Measurements from ENCODE around the gene ATP6V1A.
"Not testable (repeated sequence)": the region's sequence is repeated elsewhere in the genome, so short reads cannot be mapped to it uniquely, and the experiment has no call there.

ATP6V1A gene

DNA sequence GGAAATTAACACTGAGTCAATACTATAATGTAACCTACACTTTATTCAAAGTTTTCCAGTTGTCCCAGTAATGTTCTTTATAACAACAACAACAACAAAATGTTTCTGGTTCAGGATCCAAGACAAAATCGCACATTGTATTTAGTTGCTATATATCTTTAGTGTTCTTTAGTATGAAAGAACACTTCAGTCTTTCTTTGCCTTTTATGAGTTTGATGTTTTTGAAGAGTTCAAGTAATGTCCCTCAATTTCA, 84.2 kb downstream of the ATP6V1A start:
- DNase-seq (ENCODE audit: insufficient read length, low spot score) (no peak), FAIRE-seq (no peak)
- no peak for TF ChIP-seq PAX5 (IDR thresholded peaks at IDR 0.05; ENCODE audit: insufficient read depth, low read length, severe bottlenecking)

DNA sequence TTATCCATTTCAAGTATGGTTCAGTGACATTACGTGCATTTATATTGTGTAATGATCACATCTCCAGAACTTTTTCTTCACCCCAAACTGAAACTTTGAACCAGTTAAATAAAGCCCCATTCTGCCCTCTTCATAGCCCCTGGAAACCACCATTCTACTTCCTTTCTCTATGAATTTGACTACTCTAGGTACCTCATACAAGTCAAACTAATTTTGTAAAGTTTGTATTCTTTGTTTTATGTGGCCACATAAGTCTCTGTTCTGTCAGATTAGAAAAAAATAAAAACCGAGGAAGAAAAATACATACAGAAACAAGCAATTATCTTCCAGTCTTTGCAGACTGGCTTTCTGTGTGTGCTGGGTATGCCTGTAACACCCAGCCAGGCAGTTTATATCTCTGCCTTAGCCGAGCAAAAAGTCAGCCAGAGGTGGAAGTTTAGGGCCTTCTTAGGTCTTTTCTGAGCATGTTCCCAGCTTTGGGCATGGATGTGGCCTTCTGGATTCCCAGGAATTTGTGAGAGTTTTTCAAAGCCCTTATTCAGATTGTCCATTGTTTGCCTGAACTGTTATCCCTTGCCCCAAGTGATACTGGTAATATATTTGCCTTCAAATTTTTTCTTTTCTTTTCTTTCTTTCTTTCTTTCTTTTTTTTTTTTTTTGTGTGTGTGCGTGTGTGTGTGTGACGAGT, 85.8 kb downstream of the ATP6V1A start:
- FAIRE-seq (peak; percentile 47), DNase-seq (ENCODE audit: insufficient read length, low spot score) (no peak)
- no peak for TF ChIP-seq POLR2AphosphoS5 (IDR thresholded peaks at IDR 0.05; ENCODE audit: low read depth, low read length)
- TF ChIP-seq TAF1 (IDR thresholded peaks at IDR 0.05; ENCODE audit: low read depth, low read length), result no peak
- peak; percentile 52 for TF ChIP-seq SPI1 (IDR thresholded peaks at IDR 0.05; ENCODE audit: low read depth, low read length)

GRCh38 chr3:113834983-113835382, 88.1 kb downstream of the ATP6V1A start:
- FAIRE-seq (no peak), DNase-seq (ENCODE audit: insufficient read length, low spot score) (no peak)
- TF ChIP-seq POLR2AphosphoS5 (IDR thresholded peaks at IDR 0.05; ENCODE audit: low read depth, low read length), result no peak
- no peak for TF ChIP-seq TAF1 (IDR thresholded peaks at IDR 0.05; ENCODE audit: low read depth, low read length)
- no peak for TF ChIP-seq PAX5 (IDR thresholded peaks at IDR 0.05; ENCODE audit: insufficient read depth, low read length, severe bottlenecking)
- TF ChIP-seq POU2F2 (IDR thresholded peaks at IDR 0.05; ENCODE audit: low read depth, low read length), result no peak
- no peak for TF ChIP-seq POLR2A (IDR thresholded peaks at IDR 0.05; ENCODE audit: low read depth, low read length)
- TF ChIP-seq SPI1 (IDR thresholded peaks at IDR 0.05; ENCODE audit: low read depth, low read length), result no peak

DNA sequence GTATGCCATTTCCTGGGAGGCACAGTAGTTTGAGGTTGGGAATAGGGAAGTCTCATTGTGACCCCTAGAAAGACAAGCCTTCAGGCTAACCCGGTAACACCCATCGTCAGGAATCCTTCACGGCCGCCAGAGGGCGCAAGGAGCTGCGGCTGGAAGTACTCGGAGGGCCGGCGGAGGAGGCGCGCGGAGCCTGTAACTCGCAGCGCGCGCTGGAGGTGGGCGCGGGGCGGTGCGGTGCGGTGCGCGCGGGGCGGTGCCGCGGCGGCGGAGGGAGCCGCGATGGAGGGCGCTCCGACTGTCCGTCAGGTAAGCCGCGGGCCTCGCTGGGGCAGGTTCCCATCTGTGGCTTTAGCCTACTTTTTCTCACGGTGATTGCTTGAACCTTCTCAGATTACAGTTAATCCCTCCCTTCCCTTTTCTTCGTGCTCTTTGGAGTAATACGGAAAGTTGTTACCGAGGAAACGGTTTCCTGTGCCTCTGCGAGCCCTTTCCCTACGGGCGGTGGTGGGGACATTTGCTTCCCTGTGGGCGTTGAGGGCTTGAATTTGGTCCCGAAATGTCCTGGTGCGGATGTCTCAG, 91.9 kb downstream of the ATP6V1A start, which contains the start of gene GRAMD1C:
Gene GRAMD1C (plus strand): TSS at position 158 of the 579 bp plus-strand sequence. CDS start 122 bp downstream, at position 280.
- DNase-seq (ENCODE audit: insufficient read length, low spot score) (peak; percentile 70), FAIRE-seq (peak; percentile 89)
- TF ChIP-seq SPI1 (IDR thresholded peaks at IDR 0.05; ENCODE audit: low read depth, low read length) (peak; percentile 41), PAX5 (IDR thresholded peaks at IDR 0.05; ENCODE audit: insufficient read depth, low read length, severe bottlenecking) (no peak), POU2F2 (IDR thresholded peaks at IDR 0.05; ENCODE audit: low read depth, low read length) (no peak), POLR2A (IDR thresholded peaks at IDR 0.05; ENCODE audit: low read depth, low read length) (no peak), TAF1 (IDR thresholded peaks at IDR 0.05; ENCODE audit: low read depth, low read length) (no peak), POLR2AphosphoS5 (IDR thresholded peaks at IDR 0.05; ENCODE audit: low read depth, low read length) (no peak)

DNA sequence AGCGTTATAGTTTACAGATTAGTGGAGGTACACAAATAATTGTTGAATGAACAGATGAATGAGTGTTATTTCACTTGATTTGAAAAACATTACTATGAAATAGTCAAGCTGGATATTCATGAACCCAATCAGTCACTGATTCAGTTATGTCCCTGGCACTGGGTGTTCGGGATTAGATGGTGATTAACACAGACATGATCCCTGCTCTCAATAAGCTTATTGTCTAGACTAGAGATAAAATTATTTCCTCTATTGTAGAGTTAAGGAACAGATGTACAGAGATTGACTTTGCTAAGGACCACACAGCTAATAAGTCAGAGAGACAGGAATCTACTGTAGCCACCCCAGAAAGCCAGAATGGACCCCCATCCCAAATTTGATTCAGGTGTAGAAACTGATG, 92.7 kb downstream of the ATP6V1A start:
- DNase-seq (ENCODE audit: insufficient read length, low spot score), result no peak
- FAIRE-seq, result no peak
- TF ChIP-seq POLR2A (IDR thresholded peaks at IDR 0.05; ENCODE audit: low read depth, low read length) (no peak), PAX5 (IDR thresholded peaks at IDR 0.05; ENCODE audit: insufficient read depth, low read length, severe bottlenecking) (no peak), SPI1 (IDR thresholded peaks at IDR 0.05; ENCODE audit: low read depth, low read length) (no peak), POLR2AphosphoS5 (IDR thresholded peaks at IDR 0.05; ENCODE audit: low read depth, low read length) (no peak), TAF1 (IDR thresholded peaks at IDR 0.05; ENCODE audit: low read depth, low read length) (no peak), POU2F2 (IDR thresholded peaks at IDR 0.05; ENCODE audit: low read depth, low read length) (no peak)

- TF ChIP-seq TAF1 (IDR thresholded peaks at IDR 0.05; ENCODE audit: low read depth, low read length), result no peak
- TF ChIP-seq POLR2AphosphoS5 (IDR thresholded peaks at IDR 0.05; ENCODE audit: low read depth, low read length), result no peak
- no peak for TF ChIP-seq POU2F2 (IDR thresholded peaks at IDR 0.05; ENCODE audit: low read depth, low read length)
- TF ChIP-seq PAX5 (IDR thresholded peaks at IDR 0.05; ENCODE audit: insufficient read depth, low read length, severe bottlenecking), result no peak
- no peak for TF ChIP-seq POLR2A (IDR thresholded peaks at IDR 0.05; ENCODE audit: low read depth, low read length)
- TF ChIP-seq SPI1 (IDR thresholded peaks at IDR 0.05; ENCODE audit: low read depth, low read length), result no peak
- peak; percentile 43 for FAIRE-seq
- no peak for DNase-seq (ENCODE audit: insufficient read length, low spot score)
Measured at GRCh38 chr3:113844622-113845222, 97.9 kb downstream of the ATP6V1A start.

- TF ChIP-seq SPI1 (IDR thresholded peaks at IDR 0.05; ENCODE audit: low read depth, low read length) (no peak), POU2F2 (IDR thresholded peaks at IDR 0.05; ENCODE audit: low read depth, low read length) (no peak), TAF1 (IDR thresholded peaks at IDR 0.05; ENCODE audit: low read depth, low read length) (no peak), POLR2AphosphoS5 (IDR thresholded peaks at IDR 0.05; ENCODE audit: low read depth, low read length) (no peak), PAX5 (IDR thresholded peaks at IDR 0.05; ENCODE audit: insufficient read depth, low read length, severe bottlenecking) (no peak), POLR2A (IDR thresholded peaks at IDR 0.05; ENCODE audit: low read depth, low read length) (no peak)
- FAIRE-seq (no peak), DNase-seq (ENCODE audit: insufficient read length, low spot score) (no peak)
Measured at GRCh38 chr3:113847247-113847646, 100.4 kb downstream of the ATP6V1A start.

GRCh38 chr3:113847664-113848461, 101.0 kb downstream of the ATP6V1A start:
- no peak for DNase-seq (ENCODE audit: insufficient read length, low spot score)
- TF ChIP-seq TAF1 (IDR thresholded peaks at IDR 0.05; ENCODE audit: low read depth, low read length) (no peak), POLR2AphosphoS5 (IDR thresholded peaks at IDR 0.05; ENCODE audit: low read depth, low read length) (no peak), SPI1 (IDR thresholded peaks at IDR 0.05; ENCODE audit: low read depth, low read length) (no peak), POLR2A (IDR thresholded peaks at IDR 0.05; ENCODE audit: low read depth, low read length) (no peak), PAX5 (IDR thresholded peaks at IDR 0.05; ENCODE audit: insufficient read depth, low read length, severe bottlenecking) (no peak), POU2F2 (IDR thresholded peaks at IDR 0.05; ENCODE audit: low read depth, low read length) (no peak)

DNA sequence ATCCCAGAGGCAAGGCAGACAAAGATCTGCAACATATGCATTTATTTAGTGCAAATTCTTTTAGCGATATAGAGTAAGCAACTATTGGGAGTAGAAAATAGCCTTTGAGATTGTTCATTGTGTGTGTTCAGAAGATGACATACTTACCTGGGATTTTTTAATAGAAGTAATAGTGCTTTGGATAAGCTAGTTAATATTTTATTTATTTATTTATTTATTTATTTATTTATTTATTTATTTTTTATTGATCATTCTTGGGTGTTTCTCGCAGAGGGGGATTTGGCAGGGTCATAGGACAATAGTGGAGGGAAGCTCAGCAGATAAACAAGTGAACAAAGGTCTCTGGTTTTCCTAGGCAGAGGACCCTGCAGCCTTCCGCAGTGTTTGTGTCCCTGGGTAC, 102.2 kb downstream of the ATP6V1A start:
- not testable (repeated sequence) for DNase-seq (ENCODE audit: insufficient read length, low spot score); FAIRE-seq

More at GRCh38 chr3:113847664-113848461, 101.0 kb downstream of the ATP6V1A start:
- FAIRE-seq, result no peak

DNA sequence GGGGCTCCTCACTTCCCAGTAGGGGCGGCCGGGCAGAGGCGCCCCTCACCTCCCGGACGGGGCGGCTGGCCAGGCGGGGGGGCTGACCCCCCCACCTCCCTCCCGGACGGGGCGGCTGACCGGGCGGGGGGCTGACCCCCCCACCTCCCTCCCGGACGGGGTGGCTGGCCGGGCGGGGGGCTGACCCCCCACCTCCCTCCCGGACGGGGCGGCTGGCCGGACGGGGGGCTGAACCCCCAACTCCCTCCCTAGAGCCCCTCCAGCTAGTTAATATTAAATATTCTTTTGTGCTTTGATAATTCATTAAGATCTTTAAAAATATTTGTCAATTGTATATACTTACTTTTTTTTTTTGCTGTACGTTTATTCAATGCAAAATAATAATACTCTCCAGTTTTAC, 103.0 kb downstream of the ATP6V1A start:
- DNase-seq (ENCODE audit: insufficient read length, low spot score); FAIRE-seq: not testable (repeated sequence)

- FAIRE-seq; DNase-seq (ENCODE audit: insufficient read length, low spot score): not testable (repeated sequence)
Measured at GRCh38 chr3:113850391-113850790, 103.6 kb downstream of the ATP6V1A start.
